ENCODE measurements around the gene TP53BP1.

The TP53BP1 gene

GRCh38 chr15:43489191-43489590, 3.8 kb downstream of the TP53BP1 start:
- DNase-seq (ENCODE audit: low spot score), result no peak

DNA sequence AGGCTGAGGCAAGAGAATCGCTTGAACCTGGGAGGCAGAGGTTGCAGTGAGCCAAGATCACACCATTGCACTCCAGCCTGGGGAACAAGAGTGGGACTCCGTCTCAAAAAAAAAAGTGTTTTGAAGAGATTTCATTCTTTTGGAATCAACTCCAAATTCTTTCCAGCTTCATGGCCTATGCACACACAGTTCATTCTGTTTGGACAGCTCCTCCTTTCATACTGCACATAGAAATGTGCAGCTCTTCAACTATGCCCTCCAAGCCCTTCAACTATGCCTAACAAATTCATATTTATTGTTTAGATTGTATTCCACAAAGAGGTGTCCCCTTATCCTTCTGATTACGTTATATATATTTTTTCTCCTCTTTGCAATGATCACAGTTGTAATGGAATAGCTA, 4.2 kb downstream of the TP53BP1 start:
- DNase-seq (ENCODE audit: low spot score), result no peak

DNA sequence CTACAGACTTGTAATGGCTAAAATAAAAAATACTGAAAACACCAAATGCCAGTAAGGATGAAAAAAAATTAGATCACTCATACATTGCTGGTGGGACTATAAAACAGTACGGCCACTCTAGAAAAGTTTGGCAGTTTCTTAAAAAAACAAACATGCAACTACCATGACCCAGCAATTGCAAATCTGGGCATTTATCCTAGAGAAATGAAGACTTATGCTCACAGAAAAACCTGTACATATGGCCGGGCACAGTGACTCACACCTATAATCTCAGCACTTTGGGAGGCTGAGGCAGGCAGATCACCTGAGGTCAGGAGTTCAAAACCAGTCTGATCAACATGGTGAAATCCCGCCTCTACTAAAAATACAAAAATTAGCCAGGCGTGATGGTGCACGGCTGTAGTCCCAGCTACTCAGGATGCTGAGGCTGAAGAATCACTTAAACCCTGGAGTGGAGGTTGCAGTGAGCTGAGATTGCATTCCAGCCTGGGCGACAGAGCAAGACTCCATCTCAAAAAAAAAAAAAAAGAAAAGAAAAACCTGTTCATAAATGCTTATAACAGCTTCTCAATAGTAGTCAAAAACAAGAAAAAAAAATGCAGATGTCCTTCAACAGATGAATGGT, 5.6 kb downstream of the TP53BP1 start:
- DNase-seq (ENCODE audit: low spot score), result no peak

GRCh38 chr15:43484455-43484854, 8.5 kb downstream of the TP53BP1 start:
- DNase-seq (ENCODE audit: low spot score), result no peak

DNA sequence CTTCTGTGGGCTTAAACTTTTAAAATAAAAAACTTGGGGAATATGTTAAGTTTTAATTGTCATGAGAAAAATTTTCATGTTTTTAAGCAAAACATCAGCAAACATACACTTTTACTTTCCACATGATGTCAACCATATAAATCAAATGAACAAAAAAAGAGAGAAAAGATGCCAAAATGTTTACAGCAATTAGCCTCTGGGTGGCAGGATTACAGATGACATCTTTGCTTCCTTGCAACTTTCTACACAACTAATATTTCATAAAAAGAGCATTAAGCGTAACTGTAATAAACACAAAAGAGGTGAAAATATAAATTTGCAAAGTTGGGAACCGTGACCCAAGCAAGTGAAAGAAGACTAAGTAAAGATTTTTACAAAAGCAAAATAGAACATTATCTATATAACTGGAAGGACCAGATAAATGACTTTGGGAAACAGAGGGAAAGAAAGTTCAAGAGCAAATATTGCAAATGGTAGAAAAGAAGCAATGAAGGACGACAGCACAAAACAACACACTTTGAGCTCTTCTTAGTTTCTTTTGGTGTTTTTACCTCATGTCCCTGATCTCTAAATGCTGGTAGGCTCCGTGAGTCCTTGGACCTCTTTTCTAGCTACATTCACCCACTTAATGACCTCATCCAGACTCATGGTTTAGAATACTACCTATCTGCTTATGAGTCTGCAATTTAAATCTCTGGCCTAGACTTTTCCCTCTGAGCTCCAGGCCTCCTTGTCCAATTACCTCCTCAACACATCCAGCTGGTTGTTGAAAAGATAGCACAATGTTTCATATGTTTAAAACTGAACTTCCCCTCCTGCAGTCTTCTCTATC, 9.4 kb downstream of the TP53BP1 start:
- no peak for DNase-seq (ENCODE audit: low spot score)

GRCh38 chr15:43473885-43474284, 19.1 kb downstream of the TP53BP1 start:
- DNase-seq (ENCODE audit: low spot score), result no peak

- DNase-seq (ENCODE audit: low spot score), result no peak
These were observed 21.0 kb downstream of the TP53BP1 start for GRCh38 chr15:43471975-43472374.

DNA sequence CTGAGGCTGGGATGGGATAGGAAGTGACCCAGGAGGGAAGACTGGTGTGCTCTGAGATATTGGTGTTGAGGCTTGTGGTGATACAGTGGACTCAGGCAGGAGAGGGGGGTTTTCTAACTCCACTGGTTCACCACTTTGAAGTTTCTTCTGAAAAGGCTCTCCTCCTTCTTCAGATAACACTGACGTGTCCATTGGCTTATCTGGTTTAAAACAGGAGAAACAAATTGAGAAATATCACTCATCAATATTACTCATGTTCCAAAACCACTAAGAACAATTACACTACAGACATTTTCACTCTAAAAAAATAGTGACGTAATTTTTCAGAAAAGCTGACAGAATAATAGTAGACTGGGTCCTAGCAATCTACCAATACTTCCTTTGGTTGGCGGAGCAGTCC, 23.1 kb downstream of the TP53BP1 start:
- peak; percentile 32 for DNase-seq (ENCODE audit: low spot score)

GRCh38 chr15:43465100-43465499, 27.9 kb downstream of the TP53BP1 start:
- peak; percentile 45 for DNase-seq (ENCODE audit: low spot score)

DNA sequence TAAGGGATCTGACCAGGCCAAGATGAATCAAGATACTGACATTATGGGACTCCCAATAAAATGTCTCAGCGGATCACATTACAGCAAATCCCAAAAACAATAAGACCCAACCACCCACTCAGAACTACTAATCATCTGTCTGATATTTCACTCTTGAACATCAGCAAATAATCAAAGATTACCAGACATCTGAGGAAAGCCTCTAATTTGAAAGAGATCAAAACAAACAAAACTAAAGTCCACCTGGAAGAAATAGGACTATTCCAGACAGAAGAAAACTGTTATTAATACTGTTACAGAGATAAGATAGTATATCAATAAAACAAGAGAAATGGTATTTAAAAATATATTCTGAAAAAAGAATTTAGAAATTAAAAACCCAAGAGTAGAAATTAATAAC, 29.0 kb downstream of the TP53BP1 start:
- DNase-seq (ENCODE audit: low spot score), result no peak

- DNase-seq (ENCODE audit: low spot score), result peak; percentile 24
These were observed 29.4 kb downstream of the TP53BP1 start for GRCh38 chr15:43463507-43463906.

- DNase-seq (ENCODE audit: low spot score), result no peak
These were observed 43.0 kb downstream of the TP53BP1 start for GRCh38 chr15:43449981-43450380.

DNA sequence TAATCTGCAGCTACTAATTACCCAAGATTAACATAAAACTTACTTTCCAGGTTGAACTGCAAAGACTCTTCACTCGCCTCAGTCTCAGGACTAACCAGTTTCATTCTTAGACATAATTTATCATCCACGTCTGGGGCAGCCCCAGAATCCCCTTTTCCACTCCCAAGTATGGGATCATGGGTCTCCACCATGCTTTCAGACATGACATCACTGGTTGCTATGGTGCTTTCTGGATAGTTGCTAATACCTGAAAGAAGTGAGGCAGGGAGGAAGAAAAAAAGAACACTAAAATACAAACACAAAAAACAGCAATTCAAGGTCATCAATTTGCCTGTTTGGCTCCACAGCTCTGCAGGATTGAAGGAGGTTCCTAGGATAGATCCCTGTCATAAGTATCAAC, 46.6 kb downstream of the TP53BP1 start:
- DNase-seq (ENCODE audit: low spot score), result no peak

DNA sequence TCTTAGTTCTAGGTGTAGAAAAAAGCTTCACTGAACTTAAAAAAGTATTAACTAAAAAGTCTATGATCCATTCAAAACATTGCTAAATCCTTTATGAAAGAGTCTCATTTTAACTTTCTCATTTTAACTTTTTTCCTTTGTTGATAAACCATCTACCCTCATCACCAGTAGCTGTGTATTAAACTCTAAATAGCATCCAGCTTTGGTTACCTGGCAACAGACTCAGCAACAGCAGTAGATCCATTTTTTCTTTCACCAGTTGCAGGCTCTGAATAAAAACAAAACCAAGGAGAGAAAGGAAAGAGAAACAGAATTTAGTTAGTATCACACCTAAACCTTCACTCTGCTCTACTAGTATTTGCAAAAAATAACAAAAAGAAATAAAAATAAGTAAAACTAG, 51.6 kb downstream of the TP53BP1 start:
- peak; percentile 34 for DNase-seq (ENCODE audit: low spot score)

GRCh38 chr15:43440721-43441281, 52.2 kb downstream of the TP53BP1 start:
- peak; percentile 83 for DNase-seq (ENCODE audit: low spot score)

GRCh38 chr15:43439268-43439667, 53.7 kb downstream of the TP53BP1 start:
- no peak for DNase-seq (ENCODE audit: low spot score)

- DNase-seq (ENCODE audit: low spot score), result no peak
These were observed 56.6 kb downstream of the TP53BP1 start for GRCh38 chr15:43436395-43436794.

DNA sequence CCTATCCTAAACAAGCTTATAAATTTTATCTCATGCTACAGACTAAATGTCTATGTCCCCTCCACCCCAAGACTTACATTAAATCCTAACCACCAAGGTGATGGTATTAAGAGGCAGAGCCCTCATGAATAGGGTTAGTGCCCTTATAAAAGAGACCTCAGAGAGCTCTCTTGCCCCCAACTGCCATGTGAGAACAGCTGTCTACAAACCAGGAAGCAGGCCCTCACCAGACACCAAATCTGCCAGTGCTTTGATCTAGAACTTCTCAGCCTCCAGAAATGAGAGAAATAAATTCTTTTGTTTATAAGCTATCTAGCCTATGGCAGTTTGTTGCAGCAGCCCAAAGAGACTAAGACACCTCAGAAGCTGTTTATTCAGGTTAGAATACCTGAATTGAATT, 58.5 kb downstream of the TP53BP1 start:
- DNase-seq (ENCODE audit: low spot score), result no peak

DNA sequence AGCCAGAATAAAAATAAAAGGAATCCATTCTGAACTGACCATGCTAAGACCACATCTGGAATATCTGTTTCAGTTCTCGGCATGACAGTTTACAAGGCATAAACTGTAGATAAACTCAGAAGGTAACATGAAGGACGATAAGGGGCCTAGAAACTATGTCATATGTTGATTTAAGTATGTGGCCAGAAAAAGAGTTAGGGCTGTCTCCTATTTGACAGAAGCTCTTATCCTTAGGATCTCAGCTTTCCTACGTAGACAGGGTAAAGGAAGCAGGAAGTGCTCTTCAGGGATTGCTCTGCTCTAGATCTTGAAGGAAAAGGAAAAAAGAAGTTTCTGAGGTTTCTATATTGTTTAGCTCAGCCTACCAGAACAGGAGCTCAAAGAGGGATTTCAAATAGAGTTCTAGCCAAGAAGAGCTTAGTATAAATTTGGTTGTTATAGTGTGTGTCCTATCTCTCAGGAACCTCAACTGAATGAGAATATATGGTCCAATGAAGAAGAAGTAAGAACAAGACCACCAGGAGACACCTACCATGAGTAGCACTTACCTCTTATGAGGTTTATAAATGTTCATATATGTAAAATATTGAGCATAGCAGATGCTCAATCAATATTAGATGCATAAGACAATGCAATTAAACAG, 59.2 kb downstream of the TP53BP1 start:
- DNase-seq (ENCODE audit: low spot score), result no peak

GRCh38 chr15:43433165-43433564, 59.8 kb downstream of the TP53BP1 start:
- DNase-seq (ENCODE audit: low spot score), result no peak

- no peak for DNase-seq (ENCODE audit: low spot score)
These were observed 63.3 kb downstream of the TP53BP1 start for GRCh38 chr15:43429687-43430086.

DNA sequence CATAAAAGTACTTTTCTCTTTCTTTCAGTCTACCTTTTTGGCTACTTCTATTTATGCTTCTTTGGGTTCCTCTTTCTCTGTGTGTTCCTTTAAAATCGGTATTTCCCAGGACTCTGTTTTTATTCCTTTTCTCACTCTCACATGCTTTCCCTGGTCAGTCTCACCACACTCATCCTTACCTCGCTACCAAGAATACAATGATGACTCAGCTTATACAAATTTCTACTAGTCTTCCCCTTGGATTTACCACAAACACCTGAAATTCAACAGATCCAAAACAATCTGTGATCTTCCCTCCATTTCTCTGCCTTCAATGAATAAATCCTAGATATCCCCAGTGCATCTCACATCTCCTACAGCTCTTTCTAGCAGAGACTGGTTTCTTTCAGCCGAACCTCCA, 69.2 kb downstream of the TP53BP1 start:
- no peak for DNase-seq (ENCODE audit: low spot score)

DNA sequence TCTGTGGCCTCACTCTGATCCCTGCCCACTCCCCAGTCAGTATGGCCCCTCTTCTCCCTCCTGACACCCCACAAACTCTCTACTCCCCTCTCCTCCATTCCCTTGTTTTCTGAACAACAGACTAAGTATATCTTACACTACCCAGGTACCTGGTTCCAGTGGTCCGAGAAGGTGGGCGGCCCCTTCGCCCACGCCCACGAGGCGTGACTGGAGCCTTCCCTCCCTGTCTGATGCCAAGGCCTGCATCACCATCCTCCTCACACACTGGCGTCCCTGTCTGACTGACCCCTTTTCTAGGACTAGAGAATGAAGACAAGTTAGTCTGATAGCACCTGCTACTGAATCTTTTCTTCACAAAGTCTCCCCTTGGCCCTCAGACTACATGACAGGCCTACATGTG, 72.1 kb downstream of the TP53BP1 start:
- no peak for DNase-seq (ENCODE audit: low spot score)
